MCF 10A (cell line): ENCODE data around the gene CDYL. TPM values are rescaled to one million over a fixed set of nuclear protein-coding genes. Genes with fewer than 3 reads are reported as not detected.

Experiments
- BruUV-seq: library from RNA; stranded (reverse); fragments of 400-500 nt; replicated peaks from 2 replicates; lab custom pipeline; 2021; lab: Mats Ljungman, UMichigan
- CTCF ChIA-PET: fragments of 300-600 bp; sonication (Branson Sonifier 250); formaldehyde crosslinking; extraction: SDS; loops from one replicate; lab custom pipeline; 2021; ENCODE audit warnings: antibody characterized with exemption, inconsistent platforms; lab: Yijun Ruan, JAX
- POLR2A ChIA-PET: fragments of 300-600, 350-650 bp; sonication (Branson Sonifier 250); formaldehyde crosslinking; extraction: SDS; loops from one replicate; lab custom pipeline; 2020; ENCODE audit warnings: antibody characterized with exemption, inconsistent platforms; lab: Yijun Ruan, JAX
- DNase-seq: peaks from one replicate; pipeline ENCODE4 v3.0.0-alpha.2; 2018; ENCODE audit not compliant: unreplicated experiment
- H3K27ac Mint-ChIP-seq: one replicate; pipeline ENCODE4 v1.8.0; 2022; ENCODE audit warnings: mild to moderate bottlenecking, low read depth, mixed read lengths; ENCODE audit not compliant: unreplicated experiment
- H3K27me3 Mint-ChIP-seq: one replicate; pipeline ENCODE4 v1.8.0; 2022; ENCODE audit warnings: mixed read lengths; ENCODE audit not compliant: insufficient read depth, unreplicated experiment
- H3K36me3 Mint-ChIP-seq: one replicate; pipeline ENCODE4 v1.8.0; 2022; ENCODE audit warnings: mild to moderate bottlenecking, moderate library complexity, mixed read lengths; ENCODE audit not compliant: insufficient read depth, unreplicated experiment
- H3K4me1 Mint-ChIP-seq: one replicate; pipeline ENCODE4 v1.8.0; 2022; ENCODE audit warnings: mixed read lengths; ENCODE audit not compliant: insufficient read depth, unreplicated experiment
- H3K4me3 Mint-ChIP-seq: one replicate; pipeline ENCODE4 v1.8.0; 2022; ENCODE audit warnings: mild to moderate bottlenecking, moderate library complexity, mixed read lengths; ENCODE audit not compliant: unreplicated experiment
- H3K9me3 Mint-ChIP-seq: one replicate; pipeline ENCODE4 v1.8.0; 2022; ENCODE audit warnings: mixed read lengths; ENCODE audit not compliant: unreplicated experiment
- intact Hi-C: fragments of 100-400 bp; cut with micrococcal nuclease; formaldehyde crosslinking; loops from 2 replicates; pipeline ENCODE4 v1.14.1; 2022
- total RNA-seq: library from RNA; stranded (reverse); gene quantifications from 2 replicates; pipeline ENCODE4 v1.2.3, GENCODE V29; 2022
- TF ChIP-seq, protein P1 (sequence below): fragments of 200-600 bp; IDR thresholded peaks from one replicate; pipeline ENCODE4 v1.8.0; 2022; ENCODE audit warnings: antibody characterized with exemption, mild to moderate bottlenecking; ENCODE audit not compliant: unreplicated experiment

The CDYL gene
- total RNA-seq, 1 experiment from 2014 or later: 48.9 TPM

DNA sequence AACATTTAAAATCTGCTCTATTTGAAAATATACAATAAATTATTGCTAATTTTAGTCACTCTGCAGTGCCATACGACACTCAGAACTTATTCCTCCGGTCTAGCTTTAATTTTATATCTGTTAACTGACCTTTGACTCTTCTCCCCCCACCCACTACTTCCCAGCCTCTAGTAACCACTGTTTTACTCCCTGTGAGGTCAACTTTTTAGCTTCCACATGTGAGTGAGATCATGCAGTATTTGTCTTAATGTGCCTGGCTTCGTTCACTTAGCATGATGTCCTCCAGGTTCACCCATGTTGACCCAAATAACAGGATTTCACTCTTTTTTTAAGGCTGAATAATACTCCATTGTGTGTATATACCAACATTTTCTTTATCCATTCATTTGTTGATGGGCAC, 146.9 kb downstream of the CDYL start:
- Mint-ChIP-seq H3K27ac (peak overlapping the region; percentile 68), H3K36me3 (peaks cover 6% of the 10 kb centered on the region), H3K27me3 (no peaks in the 10 kb centered on the region), H3K4me3 (no peak overlapping the region), H3K4me1 (no peaks in the 10 kb centered on the region), H3K9me3 (no peaks in the 10 kb centered on the region)
- ChIA-PET POLR2A (interaction anchor here (0.7 kb wide), 1 partner anchor 99 kb away, joined by 3 read pairs; no protein-coding TSS in a partner anchor), CTCF (no interaction called here)
- intact Hi-C loops: no loop called here
- TF ChIP-seq, protein P1, sequence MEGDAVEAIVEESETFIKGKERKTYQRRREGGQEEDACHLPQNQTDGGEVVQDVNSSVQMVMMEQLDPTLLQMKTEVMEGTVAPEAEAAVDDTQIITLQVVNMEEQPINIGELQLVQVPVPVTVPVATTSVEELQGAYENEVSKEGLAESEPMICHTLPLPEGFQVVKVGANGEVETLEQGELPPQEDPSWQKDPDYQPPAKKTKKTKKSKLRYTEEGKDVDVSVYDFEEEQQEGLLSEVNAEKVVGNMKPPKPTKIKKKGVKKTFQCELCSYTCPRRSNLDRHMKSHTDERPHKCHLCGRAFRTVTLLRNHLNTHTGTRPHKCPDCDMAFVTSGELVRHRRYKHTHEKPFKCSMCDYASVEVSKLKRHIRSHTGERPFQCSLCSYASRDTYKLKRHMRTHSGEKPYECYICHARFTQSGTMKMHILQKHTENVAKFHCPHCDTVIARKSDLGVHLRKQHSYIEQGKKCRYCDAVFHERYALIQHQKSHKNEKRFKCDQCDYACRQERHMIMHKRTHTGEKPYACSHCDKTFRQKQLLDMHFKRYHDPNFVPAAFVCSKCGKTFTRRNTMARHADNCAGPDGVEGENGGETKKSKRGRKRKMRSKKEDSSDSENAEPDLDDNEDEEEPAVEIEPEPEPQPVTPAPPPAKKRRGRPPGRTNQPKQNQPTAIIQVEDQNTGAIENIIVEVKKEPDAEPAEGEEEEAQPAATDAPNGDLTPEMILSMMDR: no peak
- no TSS peak for BruUV-seq
- no peak for DNase-seq

GRCh38 chr6:4924661-4925271, 148.6 kb downstream of the CDYL start:
- H3K4me1 Mint-ChIP-seq: peaks cover 9% of the 10 kb centered on the region
- TF ChIP-seq, protein P1: no peak
- H3K36me3 Mint-ChIP-seq: peaks cover 6% of the 10 kb centered on the region
- BruUV-seq: no TSS peak
- intact Hi-C loops: no loop called here
- no peak for DNase-seq
- POLR2A ChIA-PET: no interaction called here
- no peak overlapping the region for H3K4me3 Mint-ChIP-seq
- H3K27me3 Mint-ChIP-seq: no peaks in the 10 kb centered on the region
- no peaks in the 10 kb centered on the region for H3K9me3 Mint-ChIP-seq
- CTCF ChIA-PET: no interaction called here
- no peak overlapping the region for H3K27ac Mint-ChIP-seq

DNA sequence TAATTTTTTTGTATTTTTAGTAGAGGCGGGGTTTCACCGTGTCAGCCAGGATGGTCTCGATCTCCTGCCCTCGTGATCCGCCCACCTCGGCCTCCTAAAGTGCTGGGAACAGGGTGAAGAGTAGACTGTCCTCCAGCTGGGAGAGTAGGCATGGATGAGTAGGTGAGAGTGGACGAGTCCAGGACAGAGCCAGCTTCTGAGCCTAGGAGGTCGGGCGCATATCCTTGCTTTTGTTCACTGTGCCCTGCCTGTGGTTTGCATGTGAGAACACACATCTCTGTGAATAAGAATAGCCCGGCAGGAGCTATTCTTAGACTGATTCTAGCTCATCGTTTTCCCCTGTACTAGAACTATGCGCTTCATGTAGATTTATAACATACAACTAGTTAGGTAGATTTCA, 149.4 kb downstream of the CDYL start:
- H3K27me3 Mint-ChIP-seq: no peaks in the 10 kb centered on the region
- BruUV-seq: no TSS peak
- no peaks in the 10 kb centered on the region for H3K9me3 Mint-ChIP-seq
- POLR2A ChIA-PET: no interaction called here
- intact Hi-C loops: no loop called here
- no peak overlapping the region for H3K4me3 Mint-ChIP-seq
- TF ChIP-seq, protein P1: no peak
- CTCF ChIA-PET: interaction anchor here (1.5 kb wide), 1 partner anchor 10 kb away, joined by 5 read pairs; no protein-coding TSS in a partner anchor
- H3K36me3 Mint-ChIP-seq: peaks cover 6% of the 10 kb centered on the region
- DNase-seq: no peak
- H3K4me1 Mint-ChIP-seq: peaks cover 9% of the 10 kb centered on the region
- H3K27ac Mint-ChIP-seq: no peak overlapping the region

DNA sequence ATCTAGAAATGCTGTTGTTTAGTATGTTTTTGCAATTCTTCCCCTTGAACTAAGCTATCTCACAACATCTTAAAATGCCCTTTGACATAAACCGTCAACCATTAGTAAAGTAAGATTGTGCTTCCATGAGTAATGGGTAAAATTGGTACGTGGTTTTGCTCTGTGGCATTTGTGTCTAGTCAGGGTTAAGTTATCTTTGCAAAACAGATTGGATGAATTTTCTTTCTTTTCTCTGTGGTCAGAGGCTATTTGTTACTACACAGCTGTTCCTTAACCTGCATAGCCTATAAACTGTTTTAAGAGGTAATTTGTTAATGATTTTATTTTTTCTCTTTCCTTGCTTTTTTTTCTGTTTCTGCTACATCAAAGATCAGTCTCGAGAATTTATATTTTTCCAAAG, 152.2 kb downstream of the CDYL start:
- H3K36me3 Mint-ChIP-seq: peaks cover 6% of the 10 kb centered on the region
- H3K4me3 Mint-ChIP-seq: no peak overlapping the region

More for the DNA sequence above, 152.2 kb downstream of the CDYL start:
- BruUV-seq: no TSS peak
- no peaks in the 10 kb centered on the region for H3K27me3 Mint-ChIP-seq
- TF ChIP-seq, protein P1: no peak
- intact Hi-C loops: no loop called here
- H3K9me3 Mint-ChIP-seq: no peaks in the 10 kb centered on the region
- ChIA-PET POLR2A (no interaction called here), CTCF (interaction anchor here (0.7 to 1.0 kb wide), 3 partner anchors 22 to 473 kb away, joined by 3 to 4 read pairs (median 3); no protein-coding TSS in a partner anchor)
- H3K4me1 Mint-ChIP-seq: peaks cover 27% of the 10 kb centered on the region
- H3K27ac Mint-ChIP-seq: no peak overlapping the region
- no peak for DNase-seq
